GM23338 (cell line): ENCODE results near the gene CDC42EP2. TPM values are rescaled to one million over a fixed set of nuclear protein-coding genes. Genes with fewer than 3 reads are reported as not detected.

Source experiments
- ATAC-seq: fragments of 200-7000 bp; cut with Tn5 transposase; 3 replicates; pipeline ENCODE4 v1.9.1; 2020
- DNase-seq: peaks from one replicate; pipeline ENCODE4 v3.0.0-alpha.2; 2015; ENCODE audit warnings: low spot score
- H2AFZ ChIP-seq: fragments of 200-600 bp; sonication (generic); 2 replicates; pipeline ENCODE4 v1.8.0; 2016; ENCODE audit warnings: antibody characterized with exemption, mild to moderate bottlenecking, moderate library complexity
- H3F3A ChIP-seq: fragments of 200-600 bp; sonication (generic); replicated peaks from 2 replicates; pipeline ENCODE4 v1.8.0; 2017; ENCODE audit warnings: antibody characterized with exemption, mixed run types, low read depth
- H3K27ac ChIP-seq: fragments of 200-600 bp; sonication (generic); 2 replicates; pipeline ENCODE4 v1.6.1; 2016; ENCODE audit warnings: low read depth
- H3K27me3 ChIP-seq: fragments of 200-600 bp; sonication (generic); 2 replicates; pipeline ENCODE4 v1.8.0; 2016; ENCODE audit warnings: mild to moderate bottlenecking, mixed run types, moderate library complexity; ENCODE audit not compliant: insufficient read depth
- H3K36me3 ChIP-seq: fragments of 200-600 bp; sonication (generic); 2 replicates; pipeline ENCODE4 v1.8.0; 2016; ENCODE audit warnings: mild to moderate bottlenecking; ENCODE audit not compliant: insufficient read depth
- H3K4me1 ChIP-seq: fragments of 200-600 bp; sonication (generic); 2 replicates; pipeline ENCODE4 v1.8.0; 2016; ENCODE audit warnings: mild to moderate bottlenecking, moderate library complexity; ENCODE audit not compliant: insufficient read depth
- H3K4me2 ChIP-seq: fragments of 200-600 bp; sonication (generic); 2 replicates; pipeline ENCODE4 v1.7.1; 2017; ENCODE audit warnings: mixed run types
- H3K4me3 ChIP-seq: fragments of 200-600 bp; sonication (generic); 2 replicates; pipeline ENCODE4 v1.6.1; 2016; ENCODE audit warnings: mixed run types
- H3K79me2 ChIP-seq: fragments of 200-600 bp; sonication (generic); replicated peaks from 2 replicates; pipeline ENCODE4 v1.8.0; 2017; ENCODE audit warnings: mild to moderate bottlenecking; ENCODE audit not compliant: insufficient read depth
- H3K9me2 ChIP-seq: fragments of 200-600 bp; sonication (generic); 2 replicates; pipeline ENCODE4 v1.8.0; 2017; ENCODE audit not compliant: insufficient read depth
- H4K20me1 ChIP-seq: fragments of 200-600 bp; sonication (generic); replicated peaks from 2 replicates; pipeline ENCODE4 v1.8.0; 2017; ENCODE audit warnings: mild to moderate bottlenecking; ENCODE audit not compliant: insufficient read depth
- H3K27ac Mint-ChIP-seq: 2 replicates; pipeline ENCODE4 v1.8.0; 2020; ENCODE audit warnings: inconsistent platforms, mild to moderate bottlenecking, moderate library complexity, mixed read lengths
- H3K27me3 Mint-ChIP-seq: 3 replicates; pipeline ENCODE4 v1.8.0; 2022; ENCODE audit warnings: low read depth, mild to moderate bottlenecking, moderate library complexity, mixed read lengths, inconsistent platforms; ENCODE audit not compliant: insufficient read depth, poor library complexity
- H3K36me3 Mint-ChIP-seq: 3 replicates; pipeline ENCODE4 v1.8.0; 2021; ENCODE audit warnings: low read depth, mild to moderate bottlenecking, inconsistent platforms, moderate library complexity, mixed read lengths
- H3K4me1 Mint-ChIP-seq: 3 replicates; pipeline ENCODE4 v1.8.0; 2020; ENCODE audit warnings: mild to moderate bottlenecking, inconsistent platforms, mixed read lengths
- H3K4me3 Mint-ChIP-seq: 3 replicates; pipeline ENCODE4 v1.8.0; 2021; ENCODE audit warnings: moderate library complexity, mild to moderate bottlenecking, inconsistent platforms, mixed read lengths
- H3K9me3 Mint-ChIP-seq: 3 replicates; pipeline ENCODE4 v1.8.0; 2020; ENCODE audit warnings: moderate library complexity, mild to moderate bottlenecking, inconsistent platforms, mixed read lengths
- CREB1 ChIP-seq: fragments of 250-450 bp; sonication (Bioruptor Pico); IDR thresholded peaks from 2 replicates; pipeline ENCODE4 v1.5.0; 2020; ENCODE audit warnings: low read depth, mild to moderate bottlenecking, moderate library complexity
- CTCF ChIP-seq, 2 experiments: fragments of 200-600 bp in 1 of 2; sonication (generic) in 1 of 2; conservative IDR thresholded peaks; 2 replicates each; pipeline versions ENCODE4 v1.5.1 to v1.6.1; 2016 to 2017; ENCODE audit warnings: antibody characterized with exemption in 2 of 2, low read depth in 2 of 2, mild to moderate bottlenecking in 2 of 2, moderate library complexity in 1 of 2
- ETS1 ChIP-seq: IDR thresholded peaks from 2 replicates; pipeline ENCODE4 v1.6.1; 2016; ENCODE audit warnings: antibody characterized with exemption
- EZH2 ChIP-seq: fragments of 200-600 bp; sonication (generic); IDR thresholded peaks from one replicate; pipeline ENCODE4 v1.8.0; 2017; ENCODE audit warnings: antibody characterized with exemption, mild to moderate bottlenecking, low read depth; ENCODE audit not compliant: unreplicated experiment
- EZH2phosphoT487 ChIP-seq: fragments of 200-600 bp; sonication (generic); IDR thresholded peaks from one replicate; pipeline ENCODE4 v1.8.1; 2018; ENCODE audit warnings: antibody characterized with exemption; ENCODE audit not compliant: unreplicated experiment
- JUNB ChIP-seq: IDR thresholded peaks from one replicate; pipeline ENCODE4 v1.6.1; 2016; ENCODE audit warnings: antibody characterized with exemption; ENCODE audit not compliant: unreplicated experiment
- NANOG ChIP-seq: IDR thresholded peaks from 2 replicates; pipeline ENCODE4 v1.6.1; 2016; ENCODE audit warnings: antibody characterized with exemption, borderline replicate concordance
- POLR2AphosphoS5 ChIP-seq: IDR thresholded peaks from 2 replicates; pipeline ENCODE4 v1.6.1; 2016; ENCODE audit warnings: antibody characterized with exemption, low read depth
- REST ChIP-seq: IDR thresholded peaks from one replicate; pipeline ENCODE4 v1.6.1; 2018; ENCODE audit warnings: antibody characterized with exemption; ENCODE audit not compliant: unreplicated experiment
- STAT1 ChIP-seq: IDR thresholded peaks from one replicate; pipeline ENCODE4 v1.6.1; 2016; ENCODE audit warnings: antibody characterized with exemption; ENCODE audit not compliant: unreplicated experiment
- ZNF114 ChIP-seq: fragments of 250-450 bp; sonication (Bioruptor Pico); IDR thresholded peaks from 2 replicates; pipeline ENCODE4 v1.5.0; 2020; ENCODE audit warnings: mild to moderate bottlenecking, moderate library complexity
- ZNF331 ChIP-seq: fragments of 250-450 bp; sonication (Bioruptor Pico); IDR thresholded peaks from 2 replicates; pipeline ENCODE4 v1.5.0; 2020; ENCODE audit warnings: low read depth, mild to moderate bottlenecking, moderate library complexity
- ZNF462 ChIP-seq: fragments of 250-450 bp; sonication (Bioruptor Pico); IDR thresholded peaks from 2 replicates; pipeline ENCODE4 v1.5.0; 2020; ENCODE audit warnings: mild to moderate bottlenecking, moderate library complexity
- polyA plus RNA-seq: library from polyadenylated mRNA; unstranded; fragments of >200 nt; fragmentation: Nextera tagmentation; extraction: Ambion mirVana; gene quantifications from 2 replicates; pipeline ENCODE4 v1.2.1, GENCODE V29; 2016
- total RNA-seq: library from RNA; depleted of rRNA; stranded (reverse); fragments of >200 nt; shearing (Covaris generic); gene quantifications from 2 replicates; pipeline ENCODE4 v1.2.3, GENCODE V29; 2014

CDC42EP2 gene
- total and polyA plus RNA-seq, 2 experiments from 2014 or later = 18.2 to 19.0 TPM

- Mint-ChIP-seq H3K27ac (no peak overlapping the region), H3K4me3 (no peak overlapping the region), H3K9me3 (no peaks in the 10 kb centered on the region), H3K4me1 (peaks cover 9% of the 10 kb centered on the region; the same call in 2 of the 3 replicates), H3K36me3 (peaks cover 68% of the 10 kb centered on the region), H3K27me3 (no peaks in the 10 kb centered on the region)
- H3F3A ChIP-seq = peaks cover 26% of the 10 kb centered on the region; the same call in 1 of the 2 replicates
- H4K20me1 ChIP-seq = peaks cover 7% of the 10 kb centered on the region; the same call in 1 of the 2 replicates
- no peak overlapping the region for H3K27ac ChIP-seq
- DNase-seq (no peak), ATAC-seq (no peak)
- H3K4me1 ChIP-seq = no peaks in the 10 kb centered on the region
- no peaks in the 10 kb centered on the region for H3K27me3 ChIP-seq
- H3K4me3 ChIP-seq = no peak overlapping the region
- no peak overlapping the region for H3K4me2 ChIP-seq
- TF ChIP-seq STAT1 (no peak), EZH2 (no peak), ZNF114 (CRISPR knock-in tag) (no peak), NANOG (no peak), REST (no peak), JUNB (no peak), ETS1 (no peak), EZH2phosphoT487 (no peak), CTCF (conservative IDR thresholded peaks at IDR 0.05; ENCODE audit: low read depth in 2 of 2) (no peak), POLR2AphosphoS5 (no peak), ZNF462 (CRISPR knock-in tag) (no peak), CREB1 (CRISPR knock-in tag) (no peak), ZNF331 (no peak)
- no peaks in the 10 kb centered on the region for H3K79me2 ChIP-seq
- H2AFZ ChIP-seq = no peak overlapping the region
- no peaks in the 10 kb centered on the region for H3K9me2 ChIP-seq
- peaks cover 16% of the 10 kb centered on the region; the same call in 1 of the 2 replicates for H3K36me3 ChIP-seq
Observed at GRCh38 chr11:65295001-65295400, 19.7 kb upstream of the CDC42EP2 start.
